Heart left ventricle (tissue), 16 donors: Measurements from ENCODE around the gene PCDH15. TPM values are rescaled to one million over a fixed set of nuclear protein-coding genes. Genes with fewer than 3 reads are reported as not detected.

ENCODE experiments used
- ATAC-seq, 4 donors: fragments of 200-7000 bp; cut with Tn5 transposase; one replicate each; pipeline ENCODE4 v1.9.1; 2020 to 2022; ENCODE audit warnings: moderate library complexity in 4 of 4, mild to moderate bottlenecking in 3 of 4, moderate number of reproducible peaks in 1 of 4
- DNase-seq, 5 donors: peaks; one replicate each; pipeline ENCODE4 v3.0.0-alpha.2; 2020
- H3K27ac ChIP-seq, 12 donors: fragments of 200-600 bp; sonication (generic) in 4 of 12; one replicate each; pipeline versions ENCODE4 v1.5.0 to v1.8.0; 2016 to 2022; ENCODE audit warnings: mild to moderate bottlenecking in 2 of 12
- H3K27me3 ChIP-seq, 9 donors: fragments of 200-600 bp; sonication (generic) in 2 of 9; one replicate each; pipeline versions ENCODE4 v1.5.1 to v1.8.0; 2016 to 2022; ENCODE audit warnings: mild to moderate bottlenecking in 3 of 9
- H3K36me3 ChIP-seq, 9 donors: fragments of 200-600 bp; sonication (generic) in 2 of 9; one replicate each; pipeline versions ENCODE4 v1.5.0 to v1.8.0; 2018 to 2022; ENCODE audit warnings: mild to moderate bottlenecking in 2 of 9
- H3K4me1 ChIP-seq, 12 donors: fragments of 200-600 bp; sonication (generic) in 4 of 12; one replicate each; pipeline versions ENCODE4 v1.5.0 to v1.8.0; 2016 to 2022; ENCODE audit warnings: mild to moderate bottlenecking in 3 of 12
- H3K4me3 ChIP-seq, 12 donors: fragments of 200-600 bp; sonication (generic) in 4 of 12; one replicate each; pipeline versions ENCODE4 v1.5.0 to v1.8.0; 2017 to 2022; ENCODE audit warnings: mild to moderate bottlenecking in 9 of 12, moderate library complexity in 4 of 12
- H3K9me3 ChIP-seq, 12 donors: fragments of 200-600 bp; sonication (generic) in 4 of 12; one replicate each; pipeline versions ENCODE4 v1.5.0 to v1.8.0; 2016 to 2022; ENCODE audit warnings: mild to moderate bottlenecking in 1 of 12
- CTCF ChIP-seq, 12 donors: fragments of 200-600 bp; sonication (generic) in 4 of 12; IDR thresholded peaks; one replicate each; pipeline versions ENCODE4 v1.5.0 to v1.8.0; 2018 to 2022; ENCODE audit warnings: antibody characterized with exemption in 12 of 12, mild to moderate bottlenecking in 5 of 12
- POLR2A ChIP-seq, 2 donors: fragments of 450-650 bp; IDR thresholded peaks; one replicate each; pipeline ENCODE4 v1.6.1; 2017; ENCODE audit warnings: antibody characterized with exemption in 2 of 2, mild to moderate bottlenecking in 2 of 2, moderate library complexity in 2 of 2
- WGBS, 4 donors: extraction: QIAGEN DNeasy Blood & Tissue Kit in 2 of 4; methylation state at CpG; one replicate each; pipeline versions ENCODE4 v1.1.5 to v1.1.7; 2013 to 2018; 5-methylcytosine and 5-hydroxymethylcytosine counted together
- intact Hi-C, 10 donors: fragments of 100-400 bp; cut with DNase I; formaldehyde crosslinking; loops; one replicate each; pipeline versions ENCODE4 v1.11.1 to v1.14.2; 2022
- polyA plus RNA-seq, 2 donors: library from polyadenylated mRNA; stranded (reverse); fragments of 200-250 nt; gene quantifications; one replicate each; pipeline ENCODE4 v1.2.3, GENCODE V29; 2013
- total RNA-seq, 9 donors: library from RNA; depleted of rRNA in 2 of 9; stranded (reverse); fragments of >200 nt in 2 of 9; fragmentation: NEBNext Ultra II Directional in 3 of 9; extraction: Animal tissue kit (Norgen Biotek cat#: 25700) in 3 of 9; gene quantifications; one replicate each; pipeline versions ENCODE4 v1.1.0 to v1.2.4, GENCODE V29; 2016 to 2023
- donor health status: ischemic (EF 13 %, LVEDD 7.1; RV severe dilation, severe dysfunction).
- donor health status: healthy with polysubstance abuse.
- donor health status: DM: no; HTN: yes; CAD: no.
- donor health status: DM: no; HTN: no; CAD: no.
- donor health status: ischemic (EF 25% LVEDD 6.9; RV normal size, moderate dysfunction).
- donor health status: ischemic (EF 25% LVEDD 5.7; RV mildly dilated, moderate dysfunction).
- donor health status: healthy.
- donor health status: DM: yes; HTN: yes; CAD: no.
- donor health status: ischemic (EF 35%, LVEDD 5.7; RV mildly dilated, moderate dysfunction).
- donor health status: nonischemic (EF 11% LVEDD 7.7; RV severe dilation, severe dysfunction).
- donor health status: DM: yes; HTN: yes; CAD: no.
- donor health status: PGD.
- donor health status: ischemic (EF 29% LVEDD 5.4; RV normal size, mild dysfunction).
- donor health status: nonischemic (EF 23%, LVEDD 6.1; RV moderate dilation, normal function).

The PCDH15 gene
- total and polyA plus RNA-seq, 11 donors, result 0.04 to 0.93 (median 0.13) TPM; not detected in 3

GRCh38 chr10:54613162-54613561 lies 187.9 kb downstream of the PCDH15 start:
- no peak for ATAC-seq
- Histone ChIP-seq H3K27ac (no peak overlapping the region), H3K4me3 (no peak overlapping the region), H3K9me3 (no peaks in the 10 kb centered on the region), H3K4me1 (no peaks in the 10 kb centered on the region), H3K36me3 (no peaks in the 10 kb centered on the region), H3K27me3 (no peaks in the 10 kb centered on the region)
- TF ChIP-seq CTCF (IDR thresholded peaks at IDR 0.05) (no peak), POLR2A (IDR thresholded peaks at IDR 0.05) (no peak)
- no peak for DNase-seq
- intact Hi-C loops, result no loop called here

GRCh38 chr10:54609423-54609822 lies 191.6 kb downstream of the PCDH15 start:
- TF ChIP-seq CTCF (IDR thresholded peaks at IDR 0.05) (no peak), POLR2A (IDR thresholded peaks at IDR 0.05) (no peak)
- Histone ChIP-seq H3K9me3 (no peaks in the 10 kb centered on the region), H3K36me3 (no peaks in the 10 kb centered on the region), H3K4me3 (no peak overlapping the region), H3K27me3 (no peaks in the 10 kb centered on the region), H3K27ac (no peak overlapping the region), H3K4me1 (no peaks in the 10 kb centered on the region)
- intact Hi-C loops, result no loop called here
- DNase-seq (no peak), ATAC-seq (no peak)

- DNase-seq (no peak), ATAC-seq (no peak)
- H3K4me3 ChIP-seq, result no peak overlapping the region
- H3K27ac ChIP-seq, result no peak overlapping the region
- no peaks in the 10 kb centered on the region for H3K27me3 ChIP-seq
- TF ChIP-seq CTCF (IDR thresholded peaks at IDR 0.05), result no peak
- no peak for TF ChIP-seq POLR2A (IDR thresholded peaks at IDR 0.05)
- H3K4me1 ChIP-seq, result no peaks in the 10 kb centered on the region
- peaks cover 0 to 2% (median 0%) of the 10 kb centered on the region in 12 donors for H3K9me3 ChIP-seq
- 72 to 77% (median 75%) methylated on average over 5 of the region's 5 CpGs for WGBS, 4 donors
- H3K36me3 ChIP-seq, result no peaks in the 10 kb centered on the region
- intact Hi-C loops, result no loop called here
These were observed 193.0 kb downstream of the PCDH15 start for GRCh38 chr10:54607983-54608382.

- ATAC-seq, result no peak
These were observed 206.7 kb downstream of the PCDH15 start for GRCh38 chr10:54594289-54594688.

More at GRCh38 chr10:54594289-54594688, 206.7 kb downstream of the PCDH15 start:
- intact Hi-C loops, result no loop called here
- no peak for TF ChIP-seq POLR2A (IDR thresholded peaks at IDR 0.05)
- TF ChIP-seq CTCF (IDR thresholded peaks at IDR 0.05), result no peak
- 62 to 81% (median 73%) methylated on average over 2 to 3 of the region's 3 CpGs for WGBS, 4 donors
- Histone ChIP-seq H3K4me1 (no peaks in the 10 kb centered on the region), H3K27me3 (no peaks in the 10 kb centered on the region), H3K36me3 (no peaks in the 10 kb centered on the region), H3K9me3 (peaks cover 0 to 14% (median 0%) of the 10 kb centered on the region in 12 donors), H3K27ac (no peak overlapping the region), H3K4me3 (no peak overlapping the region)
- no peak for DNase-seq
